Skeletal muscle tissue (tissue), 4 donors: ENCODE data around the gene PDE11A. TPM values are rescaled to one million over a fixed set of nuclear protein-coding genes. Genes with fewer than 3 reads are reported as not detected.
"Not testable (repeated sequence)": the region's sequence is repeated elsewhere in the genome, so short reads cannot be mapped to it uniquely, and the experiment has no call there.

ENCODE experiments used
- H3K27ac ChIP-seq: one replicate; pipeline ENCODE4 v1.7.0; 2013; ENCODE audit warnings: mild to moderate bottlenecking, low read depth, low read length, inconsistent platforms
- H3K27me3 ChIP-seq, 3 donors: one replicate each; pipeline ENCODE4 v1.7.0; 2013; ENCODE audit warnings: low read length in 3 of 3; ENCODE audit not compliant: control insufficient read depth in 3 of 3, insufficient read depth in 3 of 3
- H3K36me3 ChIP-seq, 3 donors: one replicate each; pipeline ENCODE4 v1.7.0; 2013; ENCODE audit warnings: low read length in 3 of 3; ENCODE audit not compliant: control insufficient read depth in 3 of 3, insufficient read depth in 3 of 3
- H3K4me1 ChIP-seq, 3 donors: one replicate each; pipeline ENCODE4 v1.7.0; 2013; ENCODE audit warnings: low read length in 3 of 3, mild to moderate bottlenecking in 3 of 3; ENCODE audit not compliant: control insufficient read depth in 3 of 3, insufficient read depth in 3 of 3
- H3K4me3 ChIP-seq, 3 donors: one replicate each; pipeline ENCODE4 v1.7.0; 2013; ENCODE audit warnings: low read length in 3 of 3
- H3K9ac ChIP-seq, 3 donors: one replicate each; pipeline ENCODE4 v1.7.0; 2013; ENCODE audit warnings: low read length in 3 of 3, mild to moderate bottlenecking in 3 of 3, moderate library complexity in 2 of 3, low read depth in 1 of 3
- H3K9me3 ChIP-seq, 3 donors: one replicate each; pipeline ENCODE4 v1.7.0; 2013; ENCODE audit warnings: low read length in 3 of 3; ENCODE audit not compliant: control insufficient read depth in 3 of 3
- total RNA-seq: library from RNA; depleted of rRNA; stranded (reverse); fragments of >200 nt; gene quantifications from one replicate; pipeline ENCODE4 v1.2.3, GENCODE V29; 2014
- donor health status: Osteomylitis.

The PDE11A gene
- total RNA-seq, 1 donor from 2014 or later = 1.0 TPM

- Histone ChIP-seq H3K4me1 (no peaks in the 10 kb centered on the region), H3K27me3 (no peaks in the 10 kb centered on the region), H3K27ac (no peak overlapping the region), H3K36me3 (peaks cover 0 to 8% (median 0%) of the 10 kb centered on the region in 3 donors), H3K9me3 (no peaks in the 10 kb centered on the region), H3K9ac (no peak overlapping the region), H3K4me3 (no peak overlapping the region)
Observed at GRCh38 chr2:177843188-177843587, 229.4 kb downstream of the PDE11A start.

GRCh38 chr2:177842243-177842642 lies 230.3 kb downstream of the PDE11A start:
- no peaks in the 10 kb centered on the region for H3K9me3 ChIP-seq
- H3K9ac ChIP-seq = no peak overlapping the region
- no peak overlapping the region for H3K4me3 ChIP-seq
- no peaks in the 10 kb centered on the region for H3K4me1 ChIP-seq
- peaks cover 0 to 8% (median 0%) of the 10 kb centered on the region in 3 donors for H3K36me3 ChIP-seq
- H3K27ac ChIP-seq = no peak overlapping the region
- no peaks in the 10 kb centered on the region for H3K27me3 ChIP-seq

GRCh38 chr2:177835418-177836204 lies 237.0 kb downstream of the PDE11A start:
- H3K27ac ChIP-seq, H3K9me3 ChIP-seq, H3K4me3 ChIP-seq, H3K9ac ChIP-seq, H3K4me1 ChIP-seq, H3K27me3 ChIP-seq: not testable (repeated sequence)
- peaks cover 0 to 15% (median 3%) of the 10 kb centered on the region in 3 donors for H3K36me3 ChIP-seq

- H3K27ac ChIP-seq = no peak overlapping the region
- no peak overlapping the region for H3K4me3 ChIP-seq
- H3K27me3 ChIP-seq = no peaks in the 10 kb centered on the region
- peaks cover 0 to 9% (median 3%) of the 10 kb centered on the region in 3 donors for H3K9me3 ChIP-seq
- peaks cover 0 to 8% (median 3%) of the 10 kb centered on the region in 3 donors for H3K36me3 ChIP-seq
- no peaks in the 10 kb centered on the region for H3K4me1 ChIP-seq
- H3K9ac ChIP-seq = no peak overlapping the region
Observed at GRCh38 chr2:177832611-177833433, 239.8 kb downstream of the PDE11A start.

- Histone ChIP-seq H3K27ac (no peak overlapping the region), H3K27me3 (no peaks in the 10 kb centered on the region), H3K36me3 (peaks cover 0 to 6% (median 3%) of the 10 kb centered on the region in 3 donors), H3K9me3 (peaks cover 0 to 9% (median 3%) of the 10 kb centered on the region in 3 donors), H3K4me3 (no peak overlapping the region), H3K4me1 (no peaks in the 10 kb centered on the region), H3K9ac (no peak overlapping the region)
Observed at GRCh38 chr2:177830881-177831386, 241.6 kb downstream of the PDE11A start.

GRCh38 chr2:177828557-177828956 lies 244.0 kb downstream of the PDE11A start:
- Histone ChIP-seq H3K27me3 (no peaks in the 10 kb centered on the region), H3K9ac (no peak overlapping the region), H3K4me3 (no peak overlapping the region), H3K9me3 (no peaks in the 10 kb centered on the region), H3K36me3 (peaks cover 0 to 3% (median 0%) of the 10 kb centered on the region in 3 donors), H3K27ac (no peak overlapping the region), H3K4me1 (no peaks in the 10 kb centered on the region)

GRCh38 chr2:177826897-177827296 lies 245.7 kb downstream of the PDE11A start:
- no peaks in the 10 kb centered on the region for H3K27me3 ChIP-seq
- H3K4me3 ChIP-seq = no peak overlapping the region
- H3K27ac ChIP-seq = no peak overlapping the region
- H3K36me3 ChIP-seq = no peaks in the 10 kb centered on the region
- no peaks in the 10 kb centered on the region for H3K9me3 ChIP-seq
- H3K4me1 ChIP-seq = no peaks in the 10 kb centered on the region
- H3K9ac ChIP-seq = no peak overlapping the region

- Histone ChIP-seq H3K27me3 (no peaks in the 10 kb centered on the region), H3K4me3 (no peak overlapping the region), H3K4me1 (no peaks in the 10 kb centered on the region), H3K36me3 (no peaks in the 10 kb centered on the region), H3K27ac (no peak overlapping the region), H3K9me3 (no peaks in the 10 kb centered on the region), H3K9ac (no peak overlapping the region)
Observed at GRCh38 chr2:177822941-177823340, 249.6 kb downstream of the PDE11A start.

- Histone ChIP-seq H3K9ac (no peak overlapping the region), H3K4me1 (no peaks in the 10 kb centered on the region), H3K36me3 (no peaks in the 10 kb centered on the region), H3K27ac (no peak overlapping the region), H3K27me3 (no peaks in the 10 kb centered on the region), H3K4me3 (no peak overlapping the region), H3K9me3 (no peaks in the 10 kb centered on the region)
Observed at GRCh38 chr2:177818412-177818811, 254.2 kb downstream of the PDE11A start.

- no peaks in the 10 kb centered on the region for H3K4me1 ChIP-seq
- no peaks in the 10 kb centered on the region for H3K27me3 ChIP-seq
- H3K9me3 ChIP-seq = no peaks in the 10 kb centered on the region
- no peak overlapping the region for H3K27ac ChIP-seq
- no peak overlapping the region for H3K4me3 ChIP-seq
- no peak overlapping the region for H3K9ac ChIP-seq
- no peaks in the 10 kb centered on the region for H3K36me3 ChIP-seq
Observed at GRCh38 chr2:177817300-177817699, 255.3 kb downstream of the PDE11A start.
